ENCODE data around the gene SNAI3.

The SNAI3 gene

GRCh38 chr16:88721236-88721635 is 34.9 kb upstream of the SNAI3 start:
- DNase-seq, result no peak

DNA sequence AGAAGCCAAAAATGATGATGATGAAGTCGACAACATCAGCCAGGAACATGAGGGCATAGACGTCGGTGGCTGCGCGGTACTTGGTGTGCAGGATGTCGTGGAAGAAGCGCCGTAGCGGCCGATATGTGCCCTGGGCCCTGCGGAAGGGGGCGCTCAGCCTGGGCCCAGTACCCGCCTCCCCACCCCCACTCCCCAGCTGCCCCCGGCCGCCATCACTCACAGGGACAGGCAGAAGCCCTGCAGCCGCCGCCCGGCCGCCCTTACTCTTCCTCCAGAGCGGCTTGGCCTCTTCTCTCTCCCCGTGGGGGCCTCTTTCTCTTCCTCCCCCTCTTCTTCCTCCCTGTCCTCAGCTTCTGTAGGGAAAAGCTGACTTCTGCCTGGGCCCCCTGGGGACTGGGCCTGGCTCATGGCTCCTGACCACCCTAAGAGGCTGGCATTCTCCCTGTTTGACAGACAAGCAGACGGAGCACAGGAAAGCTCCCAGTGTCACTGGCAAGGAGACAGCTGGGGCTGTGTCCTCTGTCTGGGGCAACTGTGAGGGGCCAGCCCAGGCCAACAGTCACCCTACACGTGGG is 34.2 kb upstream of the SNAI3 start:
- DNase-seq, result no peak

- no peak for DNase-seq
These were observed 33.6 kb upstream of the SNAI3 start for GRCh38 chr16:88719933-88720296.

GRCh38 chr16:88719267-88719932 is 33.1 kb upstream of the SNAI3 start:
- no peak for DNase-seq

DNA sequence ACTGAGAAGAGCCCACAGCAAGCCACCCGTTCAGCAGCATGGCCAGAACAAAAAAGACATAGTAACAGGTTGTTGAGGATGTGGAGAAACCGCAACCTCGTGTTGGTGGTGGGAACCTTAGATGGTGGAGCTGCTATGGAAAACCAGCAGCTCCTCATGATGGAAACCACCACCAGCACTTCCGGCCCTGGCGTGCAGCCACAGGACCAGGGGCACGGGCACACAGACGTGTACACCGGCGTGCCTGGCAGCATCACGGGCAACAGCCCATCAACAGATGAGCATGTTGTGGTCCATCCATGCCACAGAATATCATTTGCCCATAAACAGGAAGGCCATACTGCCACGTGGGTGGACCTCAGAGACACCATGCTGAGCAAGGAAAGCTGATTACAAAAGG is 31.9 kb upstream of the SNAI3 start:
- DNase-seq, result no peak

GRCh38 chr16:88716601-88717001 is 30.3 kb upstream of the SNAI3 start:
- DNase-seq, result no peak

DNA sequence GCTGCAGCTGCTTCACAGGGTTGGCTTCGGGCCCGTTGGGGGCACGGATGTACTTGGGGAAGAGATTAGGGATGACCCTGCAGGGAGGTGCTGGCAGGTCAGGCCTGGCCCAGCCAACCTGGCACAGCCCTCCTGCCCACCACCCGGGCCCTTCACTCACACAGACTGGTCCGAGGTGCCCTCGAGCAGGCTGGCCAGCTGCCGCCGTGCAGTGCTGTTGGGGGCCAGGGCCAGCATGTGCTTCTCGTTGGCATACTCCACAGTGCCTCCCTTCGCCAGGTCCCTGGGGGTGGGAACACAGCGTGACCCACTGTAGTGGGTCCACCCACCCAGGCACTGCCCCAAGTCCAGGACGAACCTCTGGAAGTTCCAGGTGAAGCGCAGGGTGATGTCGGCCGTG is 29.9 kb upstream of the SNAI3 start:
- DNase-seq, result no peak

DNA sequence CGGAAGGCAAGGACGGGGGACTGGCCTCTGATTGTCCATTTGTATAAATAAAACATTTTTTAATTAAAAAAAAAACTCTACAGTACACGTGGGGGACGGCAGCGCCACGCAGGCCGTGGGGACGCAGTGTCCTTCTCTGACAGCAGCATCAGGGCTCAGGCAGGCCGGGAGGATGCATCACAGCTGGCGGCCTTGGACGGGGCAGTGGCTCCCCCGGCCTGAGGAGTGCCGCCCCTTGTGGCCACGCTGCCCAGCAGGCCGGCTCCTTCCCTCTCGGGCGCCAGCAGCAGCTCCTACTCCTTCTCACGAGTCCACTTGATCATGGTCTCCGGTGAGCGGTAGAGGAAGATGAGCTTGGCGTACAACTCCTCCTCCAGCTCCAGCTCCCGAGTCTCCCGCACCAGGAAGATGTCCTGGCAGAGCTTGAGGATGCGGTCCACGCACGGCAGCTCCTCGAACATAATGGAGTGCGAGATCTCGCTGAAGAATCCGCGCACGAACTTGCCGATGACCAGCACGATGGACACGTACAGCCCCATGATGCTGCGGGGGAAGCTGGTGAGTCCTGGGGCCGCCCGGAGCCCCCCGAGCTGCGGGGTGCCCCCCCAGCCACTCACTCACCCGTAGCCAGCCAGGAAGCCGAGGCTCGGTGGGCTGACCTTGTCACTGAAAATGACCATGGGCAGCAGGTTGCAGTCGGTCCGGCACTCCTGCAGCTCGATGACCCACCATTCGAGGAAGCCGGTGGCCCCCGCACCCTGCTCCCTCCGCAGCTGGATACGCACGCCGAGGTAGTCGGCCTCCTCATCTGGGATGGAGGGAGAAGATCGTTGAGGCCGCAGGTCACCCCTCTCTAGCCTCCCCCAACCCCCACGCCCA is 29.2 kb upstream of the SNAI3 start:
- DNase-seq, result no peak

GRCh38 chr16:88714420-88715302 is 28.4 kb upstream of the SNAI3 start:
- no peak for DNase-seq

- no peak for DNase-seq
These were observed 27.5 kb upstream of the SNAI3 start for GRCh38 chr16:88713568-88714419.

DNA sequence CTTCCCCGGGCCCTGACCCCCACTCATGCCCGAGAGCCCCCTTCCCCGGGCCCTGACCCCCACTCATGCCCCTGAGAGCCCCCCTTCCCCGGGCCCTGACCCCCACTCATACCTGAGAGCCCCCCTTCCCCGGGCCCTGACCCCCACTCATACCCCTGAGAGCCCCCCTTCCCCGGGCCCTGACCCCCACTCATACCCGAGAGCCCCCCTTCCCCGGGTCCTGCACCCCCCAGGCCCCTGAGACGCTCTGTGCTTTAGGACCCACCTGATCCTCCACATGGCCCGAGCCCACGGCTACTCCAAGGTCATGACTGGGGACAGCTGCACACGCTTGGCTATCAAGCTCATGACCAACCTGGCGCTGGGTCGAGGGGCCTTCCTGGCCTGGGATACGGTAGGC is 26.7 kb upstream of the SNAI3 start:
- DNase-seq, result no peak

- no peak for DNase-seq
These were observed 26.2 kb upstream of the SNAI3 start for GRCh38 chr16:88712362-88712979.

DNA sequence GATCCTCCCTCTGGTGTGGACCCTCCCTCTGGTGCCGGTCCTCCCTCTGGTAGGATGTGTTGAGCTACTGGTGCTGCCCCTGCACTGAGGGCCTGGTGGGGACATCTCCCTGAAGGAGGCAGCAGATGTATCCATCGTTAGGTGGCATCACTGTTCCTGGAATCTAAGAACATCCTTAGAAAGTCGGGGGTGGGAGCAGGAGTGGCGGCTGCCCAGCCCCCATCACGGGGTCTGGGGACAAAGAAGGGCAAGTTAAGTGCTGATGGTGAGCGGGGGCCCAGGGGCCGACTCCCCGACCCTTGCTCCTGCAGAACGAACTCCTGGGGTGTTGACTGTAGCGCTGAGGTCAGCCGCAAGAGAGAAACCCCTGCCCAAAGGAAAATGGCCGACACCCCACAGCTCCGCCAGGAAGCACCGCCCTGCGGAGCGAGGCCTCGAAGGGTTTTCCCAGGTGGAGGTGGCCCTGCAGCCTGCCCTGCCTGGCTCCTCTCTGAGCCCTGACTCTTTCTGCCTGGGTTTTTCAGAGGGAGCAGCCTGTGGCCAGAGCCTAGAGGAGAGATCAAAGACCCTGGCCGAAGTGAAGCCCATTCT is 25.5 kb upstream of the SNAI3 start:
- DNase-seq, result no peak

DNA sequence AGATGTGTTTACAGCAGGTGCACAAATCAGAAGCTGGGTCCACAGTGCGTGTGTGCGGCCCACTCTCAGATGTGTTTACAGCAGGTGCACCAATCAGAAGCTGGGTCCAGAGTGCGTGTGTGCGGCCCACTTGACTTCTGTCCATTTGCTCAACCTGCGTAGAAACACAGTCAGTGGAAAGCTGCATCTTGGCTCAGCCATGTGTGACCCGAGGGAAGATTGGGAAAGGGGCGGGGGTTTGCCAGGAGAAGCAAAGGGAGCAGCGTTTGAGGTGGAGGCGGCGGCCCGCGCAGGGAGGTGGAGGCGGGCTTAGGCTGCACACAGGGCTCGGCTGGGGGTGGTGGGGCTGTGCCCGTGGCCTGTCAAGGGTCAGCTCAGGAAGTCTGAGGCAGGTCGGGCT is 24.2 kb upstream of the SNAI3 start:
- no peak for DNase-seq

- no peak for DNase-seq
These were observed 20.9 kb upstream of the SNAI3 start for GRCh38 chr16:88706965-88707826.

DNA sequence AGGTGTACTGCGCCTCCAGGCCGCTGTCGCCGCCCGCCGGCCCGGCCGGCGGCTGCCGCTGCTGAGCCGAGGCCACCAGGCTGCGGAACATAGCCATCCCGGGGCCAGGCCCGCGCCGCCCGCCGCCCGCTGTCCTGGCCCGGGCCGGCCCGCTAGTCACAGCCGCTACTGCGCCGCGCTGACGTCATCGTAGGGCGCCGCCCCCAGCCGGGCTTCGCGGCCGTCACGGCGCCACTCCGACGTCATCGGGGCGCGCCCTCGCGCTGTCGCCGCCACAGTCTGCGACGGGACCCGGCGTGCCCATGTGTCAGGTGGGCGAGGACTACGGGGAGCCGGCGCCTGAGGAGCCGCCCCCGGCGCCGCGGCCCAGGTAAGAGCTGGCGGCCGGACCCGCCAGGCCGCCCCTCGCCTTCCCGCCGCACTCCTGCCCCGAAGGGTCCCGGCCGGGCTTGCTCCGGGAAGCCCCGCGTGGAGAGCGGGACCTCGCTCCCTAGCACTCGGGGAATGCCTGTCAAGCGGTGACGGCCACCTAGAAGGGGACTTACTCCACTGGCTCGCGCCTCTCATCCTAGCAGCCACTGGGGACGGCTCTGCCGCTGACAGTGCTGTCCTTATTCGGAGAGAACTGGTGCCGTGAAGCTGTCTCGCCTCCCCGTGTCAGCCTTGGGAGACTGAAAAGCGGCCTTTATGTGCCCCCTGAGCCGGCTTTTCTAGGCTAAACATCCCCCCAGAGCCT is 20.1 kb upstream of the SNAI3 start, which contains the start of the genes CTU2 and RNF166:
Gene CTU2, plus strand, starts transcription at position 275 of the 736 bp plus-strand sequence. Its CDS starts 28 bp downstream, at position 303.
Gene RNF166, minus strand, starts transcription at position 180 of the 736 bp plus-strand sequence. Its CDS starts 83 bp downstream, at position 97.
- DNase-seq, result peak; percentile 95

DNA sequence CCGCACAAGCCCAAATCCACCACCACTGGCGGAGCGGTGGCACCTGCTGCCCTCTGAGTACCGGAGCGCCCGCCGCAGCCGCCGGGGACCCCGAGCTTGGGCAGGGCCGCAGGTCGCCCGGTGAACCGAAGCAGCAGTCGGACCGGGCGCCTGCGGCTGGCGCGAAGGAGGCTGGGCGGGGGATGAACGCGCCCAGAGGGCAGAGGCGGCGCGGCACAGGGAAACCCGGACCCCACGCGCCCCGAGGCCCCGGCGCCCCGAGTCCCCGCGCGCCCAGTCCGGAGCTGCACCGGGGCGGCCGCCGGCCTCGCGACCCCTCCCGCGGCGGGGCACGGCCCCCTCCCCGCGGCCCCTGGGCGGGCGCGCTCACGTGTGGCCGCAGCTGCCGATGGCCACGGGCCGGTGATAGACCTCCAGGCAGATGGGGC is 19.5 kb upstream of the SNAI3 start:
- DNase-seq, result no peak

- peak; percentile 45 for DNase-seq
These were observed 18.9 kb upstream of the SNAI3 start for GRCh38 chr16:88705076-88705684.
